Progenitor cell of endocrine pancreas (in vitro differentiated cells): Measurements from ENCODE around the gene MAPK14. TPM values are rescaled to one million over a fixed set of nuclear protein-coding genes. Genes with fewer than 3 reads are reported as not detected.

Source experiments
- DNase-seq: peaks from one replicate; pipeline ENCODE4 v3.0.0; 2021; ENCODE audit warnings: low spot score; ENCODE audit not compliant: unreplicated experiment
- H3K27ac Mint-ChIP-seq: 2 replicates; pipeline ENCODE4 v1.8.0; 2021; ENCODE audit warnings: mild to moderate bottlenecking, moderate library complexity, mixed read lengths
- H3K27me3 Mint-ChIP-seq: 2 replicates; pipeline ENCODE4 v1.8.0; 2021; ENCODE audit warnings: mixed read lengths
- H3K36me3 Mint-ChIP-seq: 2 replicates; pipeline ENCODE4 v1.8.0; 2022; ENCODE audit warnings: mixed read lengths; ENCODE audit not compliant: insufficient read depth
- H3K4me1 Mint-ChIP-seq: 2 replicates; pipeline ENCODE4 v1.8.0; 2021; ENCODE audit warnings: low read depth, mixed read lengths
- H3K4me3 Mint-ChIP-seq: 2 replicates; pipeline ENCODE4 v1.8.0; 2021; ENCODE audit warnings: low read depth, mild to moderate bottlenecking, moderate library complexity, mixed read lengths
- H3K9me3 Mint-ChIP-seq: 2 replicates; pipeline ENCODE4 v1.8.0; 2021; ENCODE audit warnings: low read depth, mixed read lengths
- CTCF ChIP-seq: fragments of 200-600 bp; sonication (generic); IDR thresholded peaks from one replicate; pipeline ENCODE4 v1.5.0; 2021; ENCODE audit warnings: antibody characterized with exemption, mild to moderate bottlenecking; ENCODE audit not compliant: unreplicated experiment
- total RNA-seq: library from RNA; stranded (reverse); gene quantifications from 2 replicates; pipeline ENCODE4 v1.2.1, GENCODE V29; 2021

MAPK14 gene
- total RNA-seq, 1 donor from 2014 or later: 43.7 TPM

GRCh38 chr6:36099869-36100483, 72.4 kb downstream of the MAPK14 start:
- H3K4me3 Mint-ChIP-seq: no peak overlapping the region
- peaks cover 7% of the 10 kb centered on the region for H3K36me3 Mint-ChIP-seq
- DNase-seq: no peak
- peaks cover 35% of the 10 kb centered on the region for H3K4me1 Mint-ChIP-seq
- H3K9me3 Mint-ChIP-seq: no peaks in the 10 kb centered on the region
- no peaks in the 10 kb centered on the region for H3K27me3 Mint-ChIP-seq
- TF ChIP-seq CTCF: no peak
- H3K27ac Mint-ChIP-seq: no peak overlapping the region

- peaks cover 7% of the 10 kb centered on the region for H3K36me3 Mint-ChIP-seq
- no peak overlapping the region for H3K27ac Mint-ChIP-seq
- no peak overlapping the region for H3K4me3 Mint-ChIP-seq
Measured at GRCh38 chr6:36101691-36102090, 74.1 kb downstream of the MAPK14 start.

GRCh38 chr6:36102853-36103252, 75.2 kb downstream of the MAPK14 start:
- no peak for DNase-seq
- no peaks in the 10 kb centered on the region for H3K27me3 Mint-ChIP-seq
- H3K27ac Mint-ChIP-seq: peak overlapping the region; percentile 4
- peaks cover 9% of the 10 kb centered on the region for H3K4me1 Mint-ChIP-seq
- peaks cover 10% of the 10 kb centered on the region for H3K36me3 Mint-ChIP-seq
- no peak overlapping the region for H3K4me3 Mint-ChIP-seq
- TF ChIP-seq CTCF: no peak
- H3K9me3 Mint-ChIP-seq: no peaks in the 10 kb centered on the region

More at GRCh38 chr6:36101691-36102090, 74.1 kb downstream of the MAPK14 start:
- no peak for TF ChIP-seq CTCF
- Mint-ChIP-seq H3K9me3 (no peaks in the 10 kb centered on the region), H3K4me1 (peaks cover 18% of the 10 kb centered on the region), H3K27me3 (no peaks in the 10 kb centered on the region)
- DNase-seq: no peak

GRCh38 chr6:36104836-36105235, 77.2 kb downstream of the MAPK14 start:
- DNase-seq: no peak
- no peak overlapping the region for H3K27ac Mint-ChIP-seq
- peaks cover 16% of the 10 kb centered on the region for H3K36me3 Mint-ChIP-seq
- no peaks in the 10 kb centered on the region for H3K9me3 Mint-ChIP-seq
- H3K4me3 Mint-ChIP-seq: no peak overlapping the region
- no peaks in the 10 kb centered on the region for H3K27me3 Mint-ChIP-seq
- no peak for TF ChIP-seq CTCF
- H3K4me1 Mint-ChIP-seq: peaks cover 1% of the 10 kb centered on the region

- DNase-seq: no peak
- Mint-ChIP-seq H3K4me3 (no peak overlapping the region), H3K9me3 (no peaks in the 10 kb centered on the region), H3K4me1 (no peaks in the 10 kb centered on the region), H3K27me3 (no peaks in the 10 kb centered on the region), H3K27ac (no peak overlapping the region), H3K36me3 (peaks cover 12% of the 10 kb centered on the region)
- TF ChIP-seq CTCF: no peak
Measured at GRCh38 chr6:36109092-36109491, 81.5 kb downstream of the MAPK14 start.
